Peyer's patch (tissue), 4 donors: ENCODE results near the gene CEACAM20. TPM values are rescaled to one million over a fixed set of nuclear protein-coding genes. Genes with fewer than 3 reads are reported as not detected.

Source experiments
- small RNA-seq, 2 donors: library from RNA; depleted of rRNA; stranded (forward); fragments of <200 nt; gene quantifications; one replicate each; pipeline ENCODE3, GENCODE V24; 2016
- total RNA-seq, 4 donors: library from RNA; depleted of rRNA; stranded (reverse); fragments of >200 nt; gene quantifications; one replicate each; pipeline ENCODE4 v1.1.0, GENCODE V29; 2016

CEACAM20 gene
- total RNA-seq, 4 donors from 2014 or later, result 5.0 to 490 (median 163) TPM

Small RNAs within 50 kb of the gene (small RNA-seq; reads per million reads assigned to genes)
- 0 reads per million in 2 donors for gene AC243964.1

Other genes starting within 250 kb of the CEACAM20 start
- 10 to 100 TPM in 1 of 4 donors, 1 to 10 TPM in 3; 7.4 to 11.0 (median 9.3) TPM for gene ZNF235, start 224.7 kb downstream of the CEACAM20 start, total RNA-seq
- 1 to 10 TPM; 2.6 to 9.1 (median 6.3) TPM for gene ZNF112, start 173.0 kb downstream of the CEACAM20 start, total RNA-seq
- 1 to 10 TPM in 1 of 4 donors, under 1 TPM in 2, not detected in 1; 0.18 to 5.6 (median 0.47) TPM for gene ZNF285, start 128.1 kb downstream of the CEACAM20 start, total RNA-seq
- 1 to 10 TPM in 1 of 4 donors, under 1 TPM in 3; 0.53 to 3.8 (median 0.68) TPM for gene ZNF229, start 81.2 kb downstream of the CEACAM20 start, total RNA-seq
- gene ZNF180, start 29.2 kb downstream of the CEACAM20 start, total RNA-seq, result 10 to 100 TPM in 3 of 4 donors, 1 to 10 TPM in 1; 7.8 to 28.1 (median 15.1) TPM
- gene IGSF23, start 83.9 kb upstream of the CEACAM20 start, total RNA-seq, result 10 to 100 TPM in 2 of 4 donors, 1 to 10 TPM in 1, not detected in 1; 7.5 to 20.7 (median 11.0) TPM
- 10 to 100 TPM; 21.7 to 49.3 (median 40.0) TPM for gene PVR, start 114.2 kb upstream of the CEACAM20 start, total RNA-seq
- gene CEACAM19, start 141.8 kb upstream of the CEACAM20 start, total RNA-seq, result 10 to 100 TPM in 3 of 4 donors, 1 to 10 TPM in 1; 4.4 to 16.9 (median 13.3) TPM
- gene CEACAM16, start 169.5 kb upstream of the CEACAM20 start, total RNA-seq, result not detected
- gene BCL3, start 219.0 kb upstream of the CEACAM20 start, total RNA-seq, result 100 to 1,000 TPM in 3 of 4 donors, 10 to 100 TPM in 1; 45.4 to 136 (median 119) TPM
- 100 to 1,000 TPM in 3 of 4 donors, 10 to 100 TPM in 1; 84.2 to 197 (median 132) TPM for gene CBLC, start 248.2 kb upstream of the CEACAM20 start, total RNA-seq